ENCODE results near the gene WDR59.
A peak's percentile ranks its signal among the peaks of the same experiment; 100 is the strongest.
"Not testable (repeated sequence)": the region's sequence is repeated elsewhere in the genome, so short reads cannot be mapped to it uniquely, and the experiment has no call there.

Gene WDR59

GRCh38 chr16:74997042-74997491 is 12.1 kb upstream of the WDR59 start:
- no peaks in the 10 kb centered on the region for H3K36me3 ChIP-seq (ENCODE audit: insufficient read depth, low read length)
- H3K4me3 ChIP-seq: no peak overlapping the region
- DNase-seq (ENCODE audit: low read depth, low spot score): no peak
- no peak overlapping the region for H3K9ac ChIP-seq (ENCODE audit: insufficient read length)
- H3K27ac ChIP-seq: no peak overlapping the region
- TF ChIP-seq POLR2AphosphoS5 (IDR thresholded peaks at IDR 0.05; ENCODE audit: borderline replicate concordance, low read depth, low read length) (no peak), EZH2 (IDR thresholded peaks at IDR 0.05) (no peak), FOXP2 (optimal IDR thresholded peaks at IDR 0.05; ENCODE audit: control extremely low read depth, extremely low read length, insufficient read depth) (no peak)
- no peaks in the 10 kb centered on the region for H3K9me3 ChIP-seq (ENCODE audit: low read depth, low read length)

- no peaks in the 10 kb centered on the region for H3K36me3 ChIP-seq (ENCODE audit: insufficient read depth, low read length)
- TF ChIP-seq POLR2AphosphoS5 (IDR thresholded peaks at IDR 0.05; ENCODE audit: borderline replicate concordance, low read depth, low read length) (no peak), EZH2 (IDR thresholded peaks at IDR 0.05) (no peak), FOXP2 (optimal IDR thresholded peaks at IDR 0.05; ENCODE audit: control extremely low read depth, extremely low read length, insufficient read depth) (no peak)
- H3K9me3 ChIP-seq (ENCODE audit: low read depth, low read length): no peaks in the 10 kb centered on the region
- DNase-seq (ENCODE audit: low read depth, low spot score): no peak
- H3K9ac ChIP-seq (ENCODE audit: insufficient read length): no peak overlapping the region
- H3K27ac ChIP-seq: no peak overlapping the region
- no peak overlapping the region for H3K4me3 ChIP-seq
Measured at GRCh38 chr16:74995986-74996385, 11.1 kb upstream of the WDR59 start.

GRCh38 chr16:74991593-74992403 is 6.9 kb upstream of the WDR59 start:
- Histone ChIP-seq H3K9ac (ENCODE audit: insufficient read length) (no peak overlapping the region), H3K36me3 (ENCODE audit: insufficient read depth, low read length) (no peaks in the 10 kb centered on the region), H3K9me3 (ENCODE audit: low read depth, low read length) (no peaks in the 10 kb centered on the region), H3K4me3 (no peak overlapping the region), H3K27ac (no peak overlapping the region)
- TF ChIP-seq EZH2 (IDR thresholded peaks at IDR 0.05) (no peak), POLR2AphosphoS5 (IDR thresholded peaks at IDR 0.05; ENCODE audit: borderline replicate concordance, low read depth, low read length) (no peak), FOXP2 (optimal IDR thresholded peaks at IDR 0.05; ENCODE audit: control extremely low read depth, extremely low read length, insufficient read depth) (no peak)
- no peak for DNase-seq (ENCODE audit: low read depth, low spot score)

- Histone ChIP-seq H3K36me3 (ENCODE audit: insufficient read depth, low read length) (no peaks in the 10 kb centered on the region), H3K9me3 (ENCODE audit: low read depth, low read length) (no peaks in the 10 kb centered on the region), H3K4me3 (no peak overlapping the region), H3K9ac (ENCODE audit: insufficient read length) (no peak overlapping the region), H3K27ac (no peak overlapping the region)
- no peak for DNase-seq (ENCODE audit: low read depth, low spot score)
- TF ChIP-seq EZH2 (IDR thresholded peaks at IDR 0.05) (no peak), POLR2AphosphoS5 (IDR thresholded peaks at IDR 0.05; ENCODE audit: borderline replicate concordance, low read depth, low read length) (no peak), FOXP2 (optimal IDR thresholded peaks at IDR 0.05; ENCODE audit: control extremely low read depth, extremely low read length, insufficient read depth) (no peak)
Measured at GRCh38 chr16:74991268-74991592, 6.3 kb upstream of the WDR59 start.

GRCh38 chr16:74990832-74991231 is 5.9 kb upstream of the WDR59 start:
- Histone ChIP-seq H3K4me3 (no peak overlapping the region), H3K9ac (ENCODE audit: insufficient read length) (no peak overlapping the region), H3K9me3 (ENCODE audit: low read depth, low read length) (no peaks in the 10 kb centered on the region), H3K27ac (no peak overlapping the region), H3K36me3 (ENCODE audit: insufficient read depth, low read length) (no peaks in the 10 kb centered on the region)
- DNase-seq (ENCODE audit: low read depth, low spot score): no peak
- TF ChIP-seq POLR2AphosphoS5 (IDR thresholded peaks at IDR 0.05; ENCODE audit: borderline replicate concordance, low read depth, low read length) (no peak), FOXP2 (optimal IDR thresholded peaks at IDR 0.05; ENCODE audit: control extremely low read depth, extremely low read length, insufficient read depth) (no peak), EZH2 (IDR thresholded peaks at IDR 0.05) (no peak)

- not testable (repeated sequence) for H3K9me3 ChIP-seq (ENCODE audit: low read depth, low read length); H3K27ac ChIP-seq; H3K4me3 ChIP-seq; H3K9ac ChIP-seq (ENCODE audit: insufficient read length); DNase-seq (ENCODE audit: low read depth, low spot score); H3K36me3 ChIP-seq (ENCODE audit: insufficient read depth, low read length)
Measured at GRCh38 chr16:74989864-74990263, 4.9 kb upstream of the WDR59 start.

- H3K9ac ChIP-seq (ENCODE audit: insufficient read length): no peak overlapping the region
- H3K4me3 ChIP-seq: no peak overlapping the region
- H3K36me3 ChIP-seq (ENCODE audit: insufficient read depth, low read length): no peaks in the 10 kb centered on the region
- H3K9me3 ChIP-seq (ENCODE audit: low read depth, low read length): no peaks in the 10 kb centered on the region
- TF ChIP-seq POLR2AphosphoS5 (IDR thresholded peaks at IDR 0.05; ENCODE audit: borderline replicate concordance, low read depth, low read length) (no peak), EZH2 (IDR thresholded peaks at IDR 0.05) (no peak), FOXP2 (optimal IDR thresholded peaks at IDR 0.05; ENCODE audit: control extremely low read depth, extremely low read length, insufficient read depth) (no peak)
- no peak for DNase-seq (ENCODE audit: low read depth, low spot score)
- H3K27ac ChIP-seq: no peak overlapping the region
Measured at GRCh38 chr16:74987027-74987681, 2.2 kb upstream of the WDR59 start.

GRCh38 chr16:74984194-74984528 is 762 bp downstream of the WDR59 start:
- TF ChIP-seq FOXP2 (optimal IDR thresholded peaks at IDR 0.05; ENCODE audit: control extremely low read depth, extremely low read length, insufficient read depth) (no peak), POLR2AphosphoS5 (IDR thresholded peaks at IDR 0.05; ENCODE audit: borderline replicate concordance, low read depth, low read length) (no peak), EZH2 (IDR thresholded peaks at IDR 0.05) (no peak)
- DNase-seq (ENCODE audit: low read depth, low spot score): no peak
- peak overlapping the region; percentile 76 for H3K9ac ChIP-seq (ENCODE audit: insufficient read length)
- H3K9me3 ChIP-seq (ENCODE audit: low read depth, low read length): no peaks in the 10 kb centered on the region
- H3K27ac ChIP-seq: no peak overlapping the region
- no peaks in the 10 kb centered on the region for H3K36me3 ChIP-seq (ENCODE audit: insufficient read depth, low read length)
- peak overlapping the region; percentile 85 for H3K4me3 ChIP-seq

- Histone ChIP-seq H3K27ac (no peak overlapping the region), H3K4me3 (no peak overlapping the region), H3K36me3 (ENCODE audit: insufficient read depth, low read length) (no peaks in the 10 kb centered on the region), H3K9ac (ENCODE audit: insufficient read length) (no peak overlapping the region), H3K9me3 (ENCODE audit: low read depth, low read length) (no peaks in the 10 kb centered on the region)
- no peak for TF ChIP-seq FOXP2 (optimal IDR thresholded peaks at IDR 0.05; ENCODE audit: control extremely low read depth, extremely low read length, insufficient read depth)
- TF ChIP-seq EZH2 (IDR thresholded peaks at IDR 0.05): no peak
- DNase-seq (ENCODE audit: low read depth, low spot score): no peak
Measured at GRCh38 chr16:74982256-74982655, 2.7 kb downstream of the WDR59 start.

Data from SK-N-MC (cell line).